ENCODE data around the gene TUBGCP2.

GRCh38 chr10:133342942-133343341 is 34.3 kb upstream of the TUBGCP2 start:
- TF ChIP-seq, protein P1, sequence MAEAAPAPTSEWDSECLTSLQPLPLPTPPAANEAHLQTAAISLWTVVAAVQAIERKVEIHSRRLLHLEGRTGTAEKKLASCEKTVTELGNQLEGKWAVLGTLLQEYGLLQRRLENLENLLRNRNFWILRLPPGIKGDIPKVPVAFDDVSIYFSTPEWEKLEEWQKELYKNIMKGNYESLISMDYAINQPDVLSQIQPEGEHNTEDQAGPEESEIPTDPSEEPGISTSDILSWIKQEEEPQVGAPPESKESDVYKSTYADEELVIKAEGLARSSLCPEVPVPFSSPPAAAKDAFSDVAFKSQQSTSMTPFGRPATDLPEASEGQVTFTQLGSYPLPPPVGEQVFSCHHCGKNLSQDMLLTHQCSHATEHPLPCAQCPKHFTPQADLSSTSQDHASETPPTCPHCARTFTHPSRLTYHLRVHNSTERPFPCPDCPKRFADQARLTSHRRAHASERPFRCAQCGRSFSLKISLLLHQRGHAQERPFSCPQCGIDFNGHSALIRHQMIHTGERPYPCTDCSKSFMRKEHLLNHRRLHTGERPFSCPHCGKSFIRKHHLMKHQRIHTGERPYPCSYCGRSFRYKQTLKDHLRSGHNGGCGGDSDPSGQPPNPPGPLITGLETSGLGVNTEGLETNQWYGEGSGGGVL (tag by site-specific recombination; IDR thresholded peaks at IDR 0.05): no peak
- TF ChIP-seq CTCF (tag by site-specific recombination; IDR thresholded peaks at IDR 0.05) (no peak), REST (tag by site-specific recombination; IDR thresholded peaks at IDR 0.05) (no peak), ZSCAN18 (tag by site-specific recombination; IDR thresholded peaks at IDR 0.05) (no peak)

Data from HEK293 (cell line).